Neural cell (in vitro differentiated cells): ENCODE results near the gene LINGO1. TPM values are rescaled to one million over a fixed set of nuclear protein-coding genes. Genes with fewer than 3 reads are reported as not detected.

Source experiments
- H2AFZ ChIP-seq: fragments of 200-600, 300-800 bp; sonication (generic), shearing (Covaris generic); 2 replicates; pipeline ENCODE4 v1.6.0; 2014; ENCODE audit warnings: low read depth, mild to moderate bottlenecking, antibody characterized with exemption, low read length, moderate library complexity
- H3F3A ChIP-seq: fragments of 200-600 bp; shearing (Covaris generic); 2 replicates; pipeline ENCODE4 v1.6.1; 2016; ENCODE audit warnings: mild to moderate bottlenecking, moderate library complexity, mixed read lengths, antibody characterized with exemption, low read length; ENCODE audit not compliant: insufficient read depth, poor library complexity, severe bottlenecking
- H3K27ac ChIP-seq: fragments of 200-600, 300-800 bp; sonication (generic), shearing (Covaris generic); 2 replicates; pipeline ENCODE4 v1.5.1; 2014; ENCODE audit warnings: mild to moderate bottlenecking, low read length, moderate library complexity
- H3K27me3 ChIP-seq: fragments of 300-800, 200-600 bp; sonication (generic), shearing (Covaris generic); 2 replicates; pipeline ENCODE4 v1.6.0; 2014; ENCODE audit warnings: mild to moderate bottlenecking, low read depth, low read length, moderate library complexity; ENCODE audit not compliant: insufficient read depth
- H3K36me3 ChIP-seq: fragments of 300-800, 200-600 bp; sonication (generic), shearing (Covaris generic); 2 replicates; pipeline ENCODE4 v1.5.1; 2014; ENCODE audit warnings: mild to moderate bottlenecking, antibody characterized with exemption, low read length, moderate library complexity; ENCODE audit not compliant: insufficient read depth
- H3K4me2 ChIP-seq: fragments of 300-800, 200-600 bp; sonication (generic), shearing (Covaris generic); 2 replicates; pipeline ENCODE4 v1.6.0; 2014; ENCODE audit warnings: mild to moderate bottlenecking, low read length
- H3K4me3 ChIP-seq: fragments of 300-800, 200-600 bp; sonication (generic), shearing (Covaris generic); 2 replicates; pipeline ENCODE4 v1.5.1; 2014; ENCODE audit warnings: mild to moderate bottlenecking, low read length, moderate library complexity
- H3K79me2 ChIP-seq: fragments of 200-600 bp; shearing (Covaris generic); replicated peaks from 2 replicates; pipeline ENCODE4 v1.6.0; 2014; ENCODE audit warnings: mild to moderate bottlenecking, low read length, moderate library complexity; ENCODE audit not compliant: insufficient read depth
- H3K9ac ChIP-seq: fragments of 300-800, 200-600 bp; sonication (generic), shearing (Covaris generic); 2 replicates; pipeline ENCODE4 v1.6.1; 2016; ENCODE audit warnings: mild to moderate bottlenecking, low read length, mixed read lengths
- H3K9me2 ChIP-seq: fragments of 200-600 bp; shearing (Covaris generic); 2 replicates; pipeline ENCODE4 v1.6.1; 2016; ENCODE audit warnings: mild to moderate bottlenecking, low read length, mixed read lengths; ENCODE audit not compliant: insufficient read depth
- H3K9me3 ChIP-seq: fragments of 200-600, 300-800 bp; sonication (generic), shearing (Covaris generic); 2 replicates; pipeline ENCODE4 v1.6.1; 2016; ENCODE audit warnings: mild to moderate bottlenecking, mixed run types, low read length, moderate library complexity, mixed read lengths
- H4K20me1 ChIP-seq: fragments of 200-600 bp; shearing (Covaris generic); 2 replicates; pipeline ENCODE4 v1.6.1; 2016; ENCODE audit warnings: mild to moderate bottlenecking, mixed run types; ENCODE audit not compliant: insufficient read depth
- EP300 ChIP-seq: fragments of 450-650 bp; conservative IDR thresholded peaks from 2 replicates; pipeline ENCODE4 v1.6.1; 2014; ENCODE audit warnings: antibody characterized with exemption, mild to moderate bottlenecking, moderate library complexity; ENCODE audit not compliant: poor library complexity, severe bottlenecking
- EZH2 ChIP-seq: fragments of 200-600, 300-800 bp; shearing (Covaris generic), sonication (generic); IDR thresholded peaks from 2 replicates; pipeline ENCODE4 v1.6.1; 2014; ENCODE audit warnings: antibody characterized with exemption, low read length, borderline replicate concordance, mild to moderate bottlenecking; ENCODE audit not compliant: insufficient read depth, poor library complexity, severe bottlenecking
- MXI1 ChIP-seq: fragments of 450-650 bp; conservative IDR thresholded peaks from 2 replicates; pipeline ENCODE4 v1.6.1; 2014; ENCODE audit warnings: antibody characterized with exemption, mild to moderate bottlenecking; ENCODE audit not compliant: poor library complexity, severe bottlenecking
- POLR2AphosphoS5 ChIP-seq: IDR thresholded peaks from 2 replicates; pipeline ENCODE4 v1.6.1; 2012
- RAD21 ChIP-seq: fragments of 450-650 bp; conservative IDR thresholded peaks from 2 replicates; pipeline ENCODE4 v1.6.1; 2014; ENCODE audit warnings: antibody characterized with exemption, mild to moderate bottlenecking, moderate library complexity
- SMC3 ChIP-seq: fragments of 450-650 bp; conservative IDR thresholded peaks from 2 replicates; pipeline ENCODE4 v1.6.1; 2014; ENCODE audit warnings: antibody characterized with exemption, mild to moderate bottlenecking, moderate library complexity; ENCODE audit not compliant: poor library complexity
- TAF1 ChIP-seq: IDR thresholded peaks from 2 replicates; pipeline ENCODE4 v1.6.1; 2012; ENCODE audit warnings: low read depth
- polyA plus RNA-seq: library from polyadenylated mRNA; depleted of rRNA; stranded (reverse); fragments of >200 nt; gene quantifications from 2 replicates; pipeline ENCODE4 v1.2.3, GENCODE V29; 2014
- TF ChIP-seq, protein P1 (sequence below): fragments of 450-650 bp; IDR thresholded peaks from 2 replicates; pipeline ENCODE4 v1.5.1; 2014; ENCODE audit warnings: antibody characterized with exemption, mild to moderate bottlenecking, moderate library complexity; ENCODE audit not compliant: poor library complexity, severe bottlenecking
- TF ChIP-seq, protein P2 (sequence below): IDR thresholded peaks from 2 replicates; pipeline ENCODE4 v1.6.1; 2012; ENCODE audit warnings: borderline replicate concordance

LINGO1 gene
- polyA plus RNA-seq, 1 donor from 2014 or later = 34.4 TPM

DNA sequence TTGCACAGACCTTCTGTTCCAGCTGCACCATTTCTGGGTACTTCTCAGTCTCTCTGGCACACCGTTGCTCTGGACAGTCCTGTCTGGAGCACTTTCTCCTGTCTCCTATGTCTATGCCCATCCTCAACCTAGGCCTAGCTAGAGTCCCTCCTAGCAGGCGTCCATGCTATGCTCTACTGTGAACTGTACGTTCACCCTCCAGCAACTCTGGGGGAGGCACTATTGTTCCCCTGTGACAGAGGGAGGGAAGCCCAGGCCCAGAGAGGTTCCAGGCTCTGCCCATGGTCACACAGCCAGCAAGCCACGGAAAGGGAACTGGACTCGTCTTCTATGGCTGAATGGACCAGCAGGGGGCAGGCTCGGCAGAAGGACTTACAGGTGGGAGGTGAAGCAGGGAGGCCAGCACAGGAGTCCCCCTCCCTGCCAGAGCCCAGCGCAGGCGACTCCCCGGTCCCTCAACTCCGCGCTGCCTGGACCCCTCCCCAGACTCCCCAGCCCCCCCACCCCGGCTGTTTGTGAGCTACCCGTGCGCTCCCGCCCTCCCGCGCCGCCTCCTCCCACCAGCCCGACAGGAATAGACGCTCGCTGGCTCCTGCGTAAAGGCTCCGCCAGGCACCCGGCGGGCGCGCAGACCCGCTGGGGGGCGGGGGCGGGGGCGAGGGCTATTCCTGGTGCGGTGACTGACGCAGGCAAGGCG lies 1.7 kb upstream of the LINGO1 start:
- H4K20me1 ChIP-seq = no peaks in the 10 kb centered on the region
- no peaks in the 10 kb centered on the region for H3F3A ChIP-seq
- no peak overlapping the region for H3K27ac ChIP-seq
- no peak overlapping the region for H3K9ac ChIP-seq
- no peaks in the 10 kb centered on the region for H3K27me3 ChIP-seq
- no peaks in the 10 kb centered on the region for H3K9me2 ChIP-seq
- H3K4me2 ChIP-seq = no peak overlapping the region
- no peaks in the 10 kb centered on the region for H3K36me3 ChIP-seq
- no peak overlapping the region for H2AFZ ChIP-seq
- TF ChIP-seq EZH2 = no peak
- TF ChIP-seq, protein P1, sequence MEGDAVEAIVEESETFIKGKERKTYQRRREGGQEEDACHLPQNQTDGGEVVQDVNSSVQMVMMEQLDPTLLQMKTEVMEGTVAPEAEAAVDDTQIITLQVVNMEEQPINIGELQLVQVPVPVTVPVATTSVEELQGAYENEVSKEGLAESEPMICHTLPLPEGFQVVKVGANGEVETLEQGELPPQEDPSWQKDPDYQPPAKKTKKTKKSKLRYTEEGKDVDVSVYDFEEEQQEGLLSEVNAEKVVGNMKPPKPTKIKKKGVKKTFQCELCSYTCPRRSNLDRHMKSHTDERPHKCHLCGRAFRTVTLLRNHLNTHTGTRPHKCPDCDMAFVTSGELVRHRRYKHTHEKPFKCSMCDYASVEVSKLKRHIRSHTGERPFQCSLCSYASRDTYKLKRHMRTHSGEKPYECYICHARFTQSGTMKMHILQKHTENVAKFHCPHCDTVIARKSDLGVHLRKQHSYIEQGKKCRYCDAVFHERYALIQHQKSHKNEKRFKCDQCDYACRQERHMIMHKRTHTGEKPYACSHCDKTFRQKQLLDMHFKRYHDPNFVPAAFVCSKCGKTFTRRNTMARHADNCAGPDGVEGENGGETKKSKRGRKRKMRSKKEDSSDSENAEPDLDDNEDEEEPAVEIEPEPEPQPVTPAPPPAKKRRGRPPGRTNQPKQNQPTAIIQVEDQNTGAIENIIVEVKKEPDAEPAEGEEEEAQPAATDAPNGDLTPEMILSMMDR = peak; percentile 60
- no peak for TF ChIP-seq POLR2AphosphoS5
- no peak for TF ChIP-seq EP300
- TF ChIP-seq RAD21 = peak; percentile 38
- TF ChIP-seq TAF1 = no peak
- no peak for TF ChIP-seq MXI1
- TF ChIP-seq SMC3 = peak; percentile 49
- peak overlapping the region; percentile 92 for H3K4me3 ChIP-seq
- H3K9me3 ChIP-seq = no peaks in the 10 kb centered on the region
- peaks cover 28% of the 10 kb centered on the region for H3K79me2 ChIP-seq

DNA sequence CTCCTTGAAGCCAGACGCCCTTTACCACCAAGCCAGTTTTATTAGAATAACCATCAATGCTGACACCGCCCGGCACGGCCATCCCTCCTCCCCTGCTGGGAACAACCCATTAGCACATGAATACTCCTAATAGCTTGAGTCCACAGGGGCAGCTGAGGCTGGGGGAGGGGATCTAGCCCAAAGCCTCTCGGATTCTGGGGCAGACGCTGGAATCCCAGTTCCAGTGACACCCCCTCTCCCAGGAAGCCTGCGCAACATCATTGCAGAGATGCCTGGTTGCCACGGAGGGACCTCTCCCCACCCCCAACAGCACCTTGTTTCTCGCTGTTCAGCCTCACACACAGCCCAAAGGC lies 1.2 kb upstream of the LINGO1 start:
- peaks cover 33% of the 10 kb centered on the region for H3K79me2 ChIP-seq
- H3K4me3 ChIP-seq = peak overlapping the region; percentile 92
- no peaks in the 10 kb centered on the region for H3F3A ChIP-seq
- no peaks in the 10 kb centered on the region for H3K36me3 ChIP-seq
- peak overlapping the region; percentile 75 for H3K9ac ChIP-seq
- H3K27ac ChIP-seq = peak overlapping the region; percentile 4
- H3K9me2 ChIP-seq = no peaks in the 10 kb centered on the region
- no peak for TF ChIP-seq MXI1
- TF ChIP-seq EP300 = no peak
- no peak for TF ChIP-seq POLR2AphosphoS5
- TF ChIP-seq, protein P2, sequence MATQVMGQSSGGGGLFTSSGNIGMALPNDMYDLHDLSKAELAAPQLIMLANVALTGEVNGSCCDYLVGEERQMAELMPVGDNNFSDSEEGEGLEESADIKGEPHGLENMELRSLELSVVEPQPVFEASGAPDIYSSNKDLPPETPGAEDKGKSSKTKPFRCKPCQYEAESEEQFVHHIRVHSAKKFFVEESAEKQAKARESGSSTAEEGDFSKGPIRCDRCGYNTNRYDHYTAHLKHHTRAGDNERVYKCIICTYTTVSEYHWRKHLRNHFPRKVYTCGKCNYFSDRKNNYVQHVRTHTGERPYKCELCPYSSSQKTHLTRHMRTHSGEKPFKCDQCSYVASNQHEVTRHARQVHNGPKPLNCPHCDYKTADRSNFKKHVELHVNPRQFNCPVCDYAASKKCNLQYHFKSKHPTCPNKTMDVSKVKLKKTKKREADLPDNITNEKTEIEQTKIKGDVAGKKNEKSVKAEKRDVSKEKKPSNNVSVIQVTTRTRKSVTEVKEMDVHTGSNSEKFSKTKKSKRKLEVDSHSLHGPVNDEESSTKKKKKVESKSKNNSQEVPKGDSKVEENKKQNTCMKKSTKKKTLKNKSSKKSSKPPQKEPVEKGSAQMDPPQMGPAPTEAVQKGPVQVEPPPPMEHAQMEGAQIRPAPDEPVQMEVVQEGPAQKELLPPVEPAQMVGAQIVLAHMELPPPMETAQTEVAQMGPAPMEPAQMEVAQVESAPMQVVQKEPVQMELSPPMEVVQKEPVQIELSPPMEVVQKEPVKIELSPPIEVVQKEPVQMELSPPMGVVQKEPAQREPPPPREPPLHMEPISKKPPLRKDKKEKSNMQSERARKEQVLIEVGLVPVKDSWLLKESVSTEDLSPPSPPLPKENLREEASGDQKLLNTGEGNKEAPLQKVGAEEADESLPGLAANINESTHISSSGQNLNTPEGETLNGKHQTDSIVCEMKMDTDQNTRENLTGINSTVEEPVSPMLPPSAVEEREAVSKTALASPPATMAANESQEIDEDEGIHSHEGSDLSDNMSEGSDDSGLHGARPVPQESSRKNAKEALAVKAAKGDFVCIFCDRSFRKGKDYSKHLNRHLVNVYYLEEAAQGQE = no peak
- no peak for TF ChIP-seq RAD21
- no peak for TF ChIP-seq SMC3
- TF ChIP-seq TAF1 = no peak
- TF ChIP-seq EZH2 = no peak
- TF ChIP-seq, protein P1 = no peak
- H3K27me3 ChIP-seq = no peaks in the 10 kb centered on the region
- no peaks in the 10 kb centered on the region for H4K20me1 ChIP-seq
- peak overlapping the region; percentile 6 for H3K4me2 ChIP-seq
- no peak overlapping the region for H2AFZ ChIP-seq
- H3K9me3 ChIP-seq = no peaks in the 10 kb centered on the region
